Stomach (tissue), 4 donors: ENCODE measurements around the gene ARAP2.

Experiments used
- POLR2A ChIP-seq, 4 donors: fragments of 450-650 bp; IDR thresholded peaks; one replicate each; pipeline ENCODE4 v1.6.1; 2016; ENCODE audit warnings: antibody characterized with exemption in 4 of 4, control low read depth in 2 of 4, mild to moderate bottlenecking in 1 of 4, moderate library complexity in 1 of 4
- POLR2AphosphoS5 ChIP-seq, 3 donors: sonication (generic); formaldehyde crosslinking; IDR thresholded peaks; one replicate each; pipeline ENCODE4 v1.6.1; 2016; ENCODE audit warnings: antibody characterized with exemption in 3 of 3
- TF ChIP-seq, protein P1 (sequence below), 7 experiments: fragments of 450-650 bp in 4 of 7; fragments of 200-600 bp in 3 of 7; sonication (generic) in 3 of 7; IDR thresholded peaks; one replicate each; pipeline ENCODE4 v1.5.1; 2016 to 2019; ENCODE audit warnings: antibody characterized with exemption in 7 of 7, control low read depth in 2 of 7, mild to moderate bottlenecking in 1 of 7

DNA sequence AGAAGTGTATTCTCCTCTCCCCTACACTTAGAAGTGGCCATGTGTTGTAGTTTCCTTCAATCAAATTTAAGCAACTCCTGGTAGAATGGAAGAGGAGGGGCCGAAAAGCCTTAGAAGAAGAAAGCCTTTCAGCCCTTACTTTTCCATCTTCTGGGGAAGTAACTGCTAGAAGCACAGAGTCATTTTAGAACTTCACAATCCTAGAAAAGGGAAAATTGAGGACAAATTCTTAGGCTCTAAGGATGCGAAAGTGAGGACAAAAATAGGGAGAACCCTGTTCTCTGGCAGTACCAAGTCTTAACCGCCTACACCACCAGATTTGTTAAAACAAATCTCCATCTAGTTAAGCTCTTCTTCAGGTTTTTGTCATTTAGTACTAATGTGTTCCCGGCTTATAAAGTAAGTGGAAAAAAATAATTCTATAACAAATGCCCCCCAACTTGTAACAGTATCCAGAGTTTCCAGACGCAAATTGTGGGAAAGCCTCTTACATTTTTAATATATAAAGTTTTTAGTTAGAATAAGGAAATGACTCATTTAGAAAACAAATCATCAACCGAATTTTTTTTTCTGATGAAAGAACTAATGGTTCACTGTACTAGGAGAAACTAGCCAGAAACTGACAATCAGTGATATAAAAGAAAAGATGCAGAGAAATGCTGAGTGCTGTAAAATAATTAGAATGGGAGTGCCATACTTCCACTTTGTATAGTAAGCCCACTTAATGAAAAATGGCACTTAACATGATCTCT lies 76.0 kb downstream of the ARAP2 start:
- TF ChIP-seq, protein P1, sequence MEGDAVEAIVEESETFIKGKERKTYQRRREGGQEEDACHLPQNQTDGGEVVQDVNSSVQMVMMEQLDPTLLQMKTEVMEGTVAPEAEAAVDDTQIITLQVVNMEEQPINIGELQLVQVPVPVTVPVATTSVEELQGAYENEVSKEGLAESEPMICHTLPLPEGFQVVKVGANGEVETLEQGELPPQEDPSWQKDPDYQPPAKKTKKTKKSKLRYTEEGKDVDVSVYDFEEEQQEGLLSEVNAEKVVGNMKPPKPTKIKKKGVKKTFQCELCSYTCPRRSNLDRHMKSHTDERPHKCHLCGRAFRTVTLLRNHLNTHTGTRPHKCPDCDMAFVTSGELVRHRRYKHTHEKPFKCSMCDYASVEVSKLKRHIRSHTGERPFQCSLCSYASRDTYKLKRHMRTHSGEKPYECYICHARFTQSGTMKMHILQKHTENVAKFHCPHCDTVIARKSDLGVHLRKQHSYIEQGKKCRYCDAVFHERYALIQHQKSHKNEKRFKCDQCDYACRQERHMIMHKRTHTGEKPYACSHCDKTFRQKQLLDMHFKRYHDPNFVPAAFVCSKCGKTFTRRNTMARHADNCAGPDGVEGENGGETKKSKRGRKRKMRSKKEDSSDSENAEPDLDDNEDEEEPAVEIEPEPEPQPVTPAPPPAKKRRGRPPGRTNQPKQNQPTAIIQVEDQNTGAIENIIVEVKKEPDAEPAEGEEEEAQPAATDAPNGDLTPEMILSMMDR (IDR thresholded peaks at IDR 0.05), result no peak
- TF ChIP-seq POLR2AphosphoS5 (IDR thresholded peaks at IDR 0.05) (no peak), POLR2A (IDR thresholded peaks at IDR 0.05) (no peak)
